HG03342 (cell line): ENCODE results near the gene C11orf87.

ENCODE experiments used
- ATAC-seq: cut with Tn5 transposase; IDR thresholded peaks from one replicate; pipeline ENCODE4 v1.9.1; 2021; ENCODE audit warnings: mild to moderate bottlenecking, moderate library complexity; ENCODE audit not compliant: unreplicated experiment

The C11orf87 gene

DNA sequence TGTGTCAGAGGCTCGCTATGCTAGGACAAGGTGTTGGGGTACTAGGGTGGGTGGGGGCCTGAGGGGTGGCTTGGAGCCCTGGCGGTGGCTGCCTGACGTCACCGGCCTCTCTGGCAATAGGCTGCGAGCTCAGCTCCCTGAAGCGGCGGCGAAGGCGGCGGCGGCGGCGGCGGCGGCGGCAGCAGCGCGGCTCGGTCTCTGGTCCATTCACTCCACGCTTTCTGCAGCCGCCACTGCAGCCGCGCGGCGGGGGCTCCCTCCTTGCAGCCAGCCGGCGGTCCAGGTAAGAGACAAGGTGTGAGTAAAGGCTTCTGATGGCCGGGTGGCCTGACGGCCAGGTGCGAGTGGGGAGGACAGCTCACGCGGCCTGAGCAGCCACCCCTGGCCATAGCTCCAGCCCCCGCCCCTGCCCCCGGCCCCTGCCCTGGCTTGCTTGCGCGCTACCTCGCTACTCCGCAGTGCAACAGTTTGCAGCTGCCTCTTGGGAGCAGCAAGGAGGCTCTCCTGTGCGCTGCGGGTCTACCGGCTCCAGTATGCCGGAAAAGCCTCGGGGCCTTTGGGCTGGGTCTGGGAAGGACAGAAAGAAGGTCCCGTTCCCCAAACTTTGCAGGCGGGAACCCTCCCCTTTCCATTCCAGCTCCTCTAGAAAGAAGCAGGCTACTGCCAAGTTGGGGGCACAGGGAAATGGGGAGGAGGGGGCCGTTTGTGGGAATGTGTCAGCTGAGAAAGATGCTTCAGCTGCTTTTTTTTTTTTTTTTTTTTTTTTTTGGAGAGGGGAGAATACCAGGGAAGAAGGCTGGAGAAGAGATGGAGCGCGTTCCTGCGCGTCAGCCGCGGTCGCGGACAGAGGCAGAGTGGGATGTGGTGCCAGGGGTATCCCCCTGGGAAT lies at the start of gene C11orf87:
Gene C11orf87 (plus strand): TSS at position 210 of the 889 bp plus-strand sequence. CDS start 1,444 bp downstream, outside the sequence.
- ATAC-seq, result no peak

DNA sequence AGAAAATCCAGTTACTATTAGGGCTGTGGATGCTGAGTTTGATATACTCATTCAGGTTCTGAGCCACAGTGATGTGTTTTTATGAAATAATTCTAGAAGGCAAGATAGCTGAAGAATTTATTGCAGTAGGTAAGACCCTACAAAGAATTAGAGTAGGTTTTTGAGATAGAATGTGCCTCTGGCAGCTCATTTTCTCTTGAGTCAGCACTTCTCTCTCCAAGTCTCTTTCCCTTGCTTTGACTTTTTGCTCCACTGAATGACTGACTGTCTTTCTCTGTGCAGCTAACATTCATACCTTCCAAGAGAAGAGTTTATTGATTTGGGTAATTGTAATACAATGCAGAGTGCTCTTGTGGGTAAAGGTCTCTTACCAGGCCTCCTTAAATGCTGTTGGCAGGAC lies 48.0 kb upstream of the C11orf87 start:
- ATAC-seq, result no peak

DNA sequence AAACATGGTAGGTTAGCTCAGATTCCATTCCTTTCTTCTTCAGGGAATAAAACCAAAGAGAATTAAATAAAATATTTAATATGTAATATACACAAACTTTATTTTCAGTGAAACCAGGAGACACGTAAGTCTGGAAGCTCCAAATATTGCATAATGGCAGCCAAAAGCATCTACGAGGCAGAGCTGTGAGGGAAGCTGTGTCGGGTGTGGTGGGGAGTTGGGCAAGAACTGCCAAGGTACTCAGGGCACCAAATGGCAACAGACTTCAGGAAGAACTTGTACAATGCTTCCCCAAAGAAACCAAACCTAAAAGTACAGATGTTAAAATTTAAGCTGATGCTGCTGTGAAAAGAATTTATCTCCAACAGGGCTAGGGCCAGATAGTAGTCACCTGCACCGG lies 47.5 kb upstream of the C11orf87 start:
- ATAC-seq, result no peak

DNA sequence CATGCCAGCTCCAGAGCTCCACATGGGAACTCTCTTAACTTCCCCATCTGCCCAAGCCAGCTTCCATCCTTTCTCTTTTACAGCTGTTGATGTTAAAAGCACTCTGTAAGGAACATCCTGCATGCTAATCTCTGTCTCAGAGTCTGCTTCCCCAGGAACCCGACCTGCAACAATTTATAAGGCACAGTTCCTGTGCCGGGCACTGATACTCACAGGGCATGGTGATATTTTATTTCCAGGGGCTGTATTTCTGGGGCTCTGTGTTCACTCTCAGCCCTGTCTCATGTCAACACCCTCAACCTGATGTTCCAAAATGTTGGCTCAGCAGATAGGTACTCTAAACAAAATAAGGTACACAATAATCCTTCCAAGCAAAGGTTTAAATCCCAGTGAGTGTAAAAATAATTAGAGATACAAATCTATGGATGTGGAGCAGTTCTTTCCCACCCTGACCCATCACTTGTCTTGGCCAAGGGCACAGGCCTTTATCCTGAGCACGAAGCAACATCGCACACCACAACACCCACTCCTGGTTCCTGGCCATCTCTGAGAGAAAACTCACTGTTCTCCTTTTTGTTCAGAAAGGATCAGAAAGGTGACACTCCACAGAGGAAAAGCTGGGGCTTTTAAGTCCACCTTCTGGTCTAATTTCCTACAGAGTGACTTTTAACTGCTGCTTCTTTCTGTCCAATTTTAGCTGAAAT lies 44.8 kb upstream of the C11orf87 start:
- ATAC-seq, result no peak

DNA sequence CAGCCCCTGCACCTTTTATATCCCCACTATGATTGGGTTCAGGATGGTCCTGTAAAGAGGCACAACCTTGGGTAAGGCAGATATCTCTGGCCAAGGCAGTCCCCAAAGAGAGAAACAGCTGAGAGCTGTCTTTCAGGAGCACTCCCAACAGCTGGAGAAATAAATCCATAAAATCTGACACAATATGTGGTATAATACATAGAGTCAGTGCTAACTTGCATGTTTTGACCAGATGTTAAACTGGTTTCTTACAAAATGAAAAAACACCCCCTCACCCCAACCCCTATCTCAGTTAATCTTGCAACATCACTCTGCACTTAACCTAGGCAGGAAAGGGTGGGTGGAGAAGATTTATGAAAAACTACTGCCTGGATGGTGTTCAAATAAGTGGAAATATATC lies 44.0 kb upstream of the C11orf87 start:
- no peak for ATAC-seq

DNA sequence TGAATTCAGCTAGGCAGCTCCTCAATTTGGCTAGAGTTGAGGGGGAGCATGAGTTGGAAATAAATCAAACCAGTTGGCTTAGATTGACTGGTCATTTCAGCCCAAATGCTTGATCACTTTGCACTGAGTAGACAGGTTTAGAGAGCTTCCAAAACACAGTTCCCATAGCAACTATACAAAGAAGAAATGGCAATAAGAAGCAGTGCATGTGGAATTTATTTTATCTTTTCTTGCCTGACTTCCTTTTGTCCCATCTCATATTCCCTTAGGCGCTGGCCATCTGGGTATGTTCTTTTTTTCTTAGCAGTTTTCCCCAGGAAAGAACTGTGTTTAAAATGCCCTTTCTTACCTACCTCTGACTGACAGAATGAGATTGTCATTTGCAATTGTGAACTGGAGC lies 38.7 kb upstream of the C11orf87 start:
- no peak for ATAC-seq

DNA sequence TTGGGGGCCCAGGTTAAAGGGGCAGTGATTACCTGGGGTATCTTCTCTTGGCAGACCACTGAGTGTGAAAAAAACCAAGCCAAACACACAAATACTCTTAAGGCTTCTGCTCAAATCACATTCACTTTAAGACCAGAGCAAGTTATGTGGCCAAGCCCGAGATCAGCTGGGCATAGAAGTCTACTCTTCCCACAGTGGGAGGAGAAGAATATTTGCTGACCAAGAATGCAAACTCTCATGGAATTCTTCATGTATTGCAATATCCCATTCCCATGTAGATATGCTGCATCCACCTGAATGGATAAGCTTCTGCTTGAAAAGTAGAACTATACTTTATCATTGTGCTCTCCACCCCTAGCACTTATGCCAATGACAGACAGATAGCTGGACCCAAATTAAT lies 37.1 kb upstream of the C11orf87 start:
- ATAC-seq, result no peak

DNA sequence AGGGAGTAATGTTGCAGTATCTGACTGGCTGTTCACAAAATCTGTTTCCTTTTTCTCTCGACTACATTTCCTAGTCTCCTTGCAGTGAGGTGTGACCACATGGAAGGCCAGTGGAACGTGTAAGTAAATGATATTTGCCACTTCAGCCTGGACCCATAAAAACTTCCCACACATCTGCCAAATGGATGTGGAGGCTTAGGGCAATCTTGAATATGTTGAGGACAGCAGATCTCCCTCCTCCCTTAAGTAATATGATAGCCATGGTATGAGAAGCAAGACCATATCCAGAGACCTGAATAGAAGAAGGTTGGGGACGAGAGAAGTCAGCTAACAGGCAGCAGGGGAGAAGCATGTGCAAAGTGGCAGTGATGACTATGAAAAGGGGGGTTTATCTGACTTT lies 33.0 kb upstream of the C11orf87 start:
- no peak for ATAC-seq

DNA sequence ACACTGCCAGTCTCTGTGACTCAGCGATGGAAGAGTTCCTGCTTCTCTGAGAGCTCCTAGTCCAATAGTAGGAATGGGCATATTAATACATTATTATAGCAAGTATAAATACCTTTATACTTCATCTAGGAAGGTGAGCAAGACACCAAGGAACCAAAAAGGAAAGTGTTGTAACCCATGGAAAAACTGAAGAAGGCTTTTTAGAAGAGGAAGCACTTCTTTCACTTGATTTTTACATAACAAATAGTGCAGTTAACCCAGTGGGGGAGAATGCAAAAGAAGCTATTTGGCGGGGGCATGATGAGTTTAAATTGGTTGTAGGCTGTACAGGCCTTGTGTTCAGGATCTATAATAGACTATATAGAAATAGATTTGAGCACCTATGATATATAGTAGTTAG lies 31.2 kb upstream of the C11orf87 start:
- no peak for ATAC-seq

DNA sequence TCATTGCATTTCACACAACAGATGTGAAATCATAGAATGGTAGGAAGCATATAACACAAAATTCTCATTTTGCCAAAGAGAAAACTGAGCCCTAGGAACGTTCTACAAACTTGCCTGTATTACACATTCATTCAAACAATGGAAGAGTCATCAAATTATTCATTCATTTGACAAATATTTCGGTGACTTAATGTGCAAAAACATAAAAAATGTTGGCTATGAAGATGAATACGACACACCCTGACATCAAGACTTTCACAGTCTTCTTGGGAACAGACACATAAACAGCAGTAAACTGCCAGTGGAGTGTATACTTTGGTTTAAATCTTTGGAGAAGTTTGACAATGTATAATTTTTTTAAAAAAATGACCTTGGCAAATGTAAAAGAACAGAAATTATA lies 20.4 kb upstream of the C11orf87 start:
- no peak for ATAC-seq

DNA sequence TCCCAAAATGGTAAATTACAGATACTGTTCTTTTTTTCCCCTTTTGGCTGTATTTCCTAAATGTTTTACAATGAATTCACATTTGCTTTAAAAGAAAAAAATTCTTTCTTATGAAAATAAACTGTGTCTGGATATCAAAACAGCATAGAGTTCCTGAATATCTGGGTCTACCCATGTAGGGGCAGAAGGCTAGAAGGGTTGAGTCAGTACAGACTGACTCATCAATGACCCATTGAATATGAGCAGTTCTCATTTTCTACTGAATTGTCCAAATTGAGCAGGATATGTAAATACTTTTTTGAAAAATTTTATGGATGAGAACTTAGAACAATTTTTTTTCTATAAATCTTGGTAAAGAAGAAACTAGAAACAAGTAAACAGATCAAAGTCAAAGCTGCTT lies 16.3 kb upstream of the C11orf87 start:
- ATAC-seq, result no peak

DNA sequence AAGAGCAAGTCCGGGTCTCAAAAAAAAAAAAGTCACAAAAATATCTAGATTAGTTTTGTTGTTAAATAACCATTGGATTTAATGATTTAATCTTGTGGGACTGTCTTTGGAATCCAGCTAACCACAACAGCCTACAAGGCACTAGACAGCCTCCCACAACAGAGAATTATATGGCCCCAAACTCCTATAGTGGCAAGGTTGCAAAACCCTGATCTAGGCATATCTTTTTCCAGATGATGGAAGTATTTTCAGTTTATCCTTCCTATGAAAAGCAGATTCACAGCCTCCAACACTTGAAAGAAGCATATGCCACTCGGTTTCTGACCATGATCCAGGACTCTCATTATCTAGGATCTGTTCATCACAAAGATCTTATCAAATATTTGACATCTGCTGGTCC lies 5.4 kb upstream of the C11orf87 start:
- ATAC-seq, result no peak

DNA sequence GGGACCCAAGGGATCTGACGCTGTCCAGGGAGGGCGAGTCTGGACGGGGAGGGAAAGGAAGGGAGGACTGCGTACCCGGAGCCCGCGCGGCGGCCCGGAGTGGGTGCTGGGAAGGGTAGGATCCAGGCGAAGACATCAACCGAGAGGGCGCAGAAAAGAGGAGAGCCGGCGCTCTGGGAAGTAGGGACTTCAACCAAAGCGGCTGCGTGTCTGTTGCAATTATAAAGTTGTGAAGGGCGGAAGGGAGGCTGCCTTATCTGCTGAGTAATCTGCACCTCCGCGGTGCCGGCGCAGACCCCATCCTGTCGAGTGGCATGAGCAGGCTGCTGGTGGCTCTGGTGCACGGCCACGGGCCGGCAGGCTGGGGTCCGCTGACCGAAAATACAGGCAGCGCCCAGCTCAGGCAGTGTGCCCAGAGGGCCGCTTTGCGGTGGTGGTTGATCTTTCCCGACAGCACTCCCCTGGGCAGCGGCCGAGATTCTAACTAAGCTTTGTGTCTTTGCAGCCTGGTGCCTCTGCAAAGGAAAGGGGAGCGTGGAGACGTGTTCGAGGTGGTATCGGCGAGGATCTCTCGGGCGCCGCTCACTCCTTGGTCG lies 978 bp downstream of the C11orf87 start:
- no peak for ATAC-seq

DNA sequence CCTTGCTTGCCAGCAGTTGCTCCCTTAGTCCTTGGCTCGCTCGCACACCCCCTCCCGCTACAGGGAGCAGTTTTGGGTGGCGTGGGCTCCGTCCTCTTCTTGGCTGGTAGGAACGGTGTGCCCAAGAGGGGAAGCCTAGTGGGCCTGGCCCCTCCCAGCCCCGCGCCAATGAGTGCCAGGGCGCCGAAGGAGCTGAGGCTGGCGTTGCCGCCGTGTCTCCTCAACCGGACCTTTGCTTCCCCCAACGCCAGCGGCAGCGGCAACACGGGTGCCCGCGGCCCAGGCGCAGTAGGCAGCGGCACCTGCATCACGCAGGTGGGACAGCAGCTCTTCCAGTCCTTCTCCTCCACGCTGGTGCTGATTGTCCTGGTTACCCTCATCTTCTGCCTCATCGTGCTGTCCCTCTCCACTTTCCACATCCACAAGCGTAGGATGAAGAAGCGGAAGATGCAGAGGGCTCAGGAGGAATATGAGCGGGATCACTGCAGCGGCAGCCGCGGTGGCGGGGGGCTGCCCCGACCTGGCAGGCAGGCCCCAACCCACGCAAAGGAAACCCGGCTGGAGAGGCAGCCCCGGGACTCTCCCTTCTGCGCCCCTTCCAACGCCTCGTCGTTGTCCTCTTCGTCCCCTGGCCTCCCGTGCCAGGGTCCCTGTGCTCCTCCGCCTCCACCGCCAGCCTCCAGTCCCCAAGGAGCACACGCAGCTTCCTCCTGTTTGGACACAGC lies 1.6 kb downstream of the C11orf87 start:
- ATAC-seq, result no peak

DNA sequence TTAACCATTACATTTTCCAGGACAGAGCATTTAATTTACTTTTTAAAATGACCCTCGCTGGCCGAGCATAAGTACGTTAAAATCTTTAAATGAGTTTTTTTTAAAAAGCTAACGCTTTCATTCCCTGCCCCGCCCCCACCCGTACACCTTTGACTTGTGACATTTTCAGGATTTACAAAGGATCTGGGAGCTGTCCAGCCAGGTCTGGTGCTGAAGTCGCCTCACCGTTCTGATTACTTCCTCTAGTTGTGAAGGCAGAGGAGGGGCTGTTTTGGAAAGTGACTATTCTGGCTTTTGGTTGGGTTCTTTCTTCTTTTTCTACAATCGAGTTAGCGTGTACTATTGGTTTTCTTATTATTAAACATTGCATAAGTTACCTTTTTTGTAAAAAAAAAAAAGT lies 2.9 kb downstream of the C11orf87 start:
- no peak for ATAC-seq

DNA sequence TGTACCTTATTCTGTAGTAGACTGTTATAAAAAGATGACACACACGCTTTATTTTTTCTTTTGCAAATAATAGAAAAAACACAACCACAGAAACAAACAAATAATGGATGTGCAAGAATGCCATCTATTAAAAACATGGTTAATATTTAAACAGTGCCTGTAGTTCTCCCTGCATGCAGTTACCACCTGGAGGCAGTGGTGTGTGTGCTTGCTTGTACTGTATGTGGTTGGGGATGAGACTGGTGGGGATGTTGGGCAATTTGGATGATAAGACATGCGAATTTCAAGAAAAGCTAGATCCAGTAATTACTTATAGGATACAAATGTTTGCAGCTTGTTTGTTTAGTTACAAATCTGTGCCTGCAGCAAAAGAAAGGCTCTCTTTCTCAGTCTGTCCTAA lies 3.6 kb downstream of the C11orf87 start:
- no peak for ATAC-seq

DNA sequence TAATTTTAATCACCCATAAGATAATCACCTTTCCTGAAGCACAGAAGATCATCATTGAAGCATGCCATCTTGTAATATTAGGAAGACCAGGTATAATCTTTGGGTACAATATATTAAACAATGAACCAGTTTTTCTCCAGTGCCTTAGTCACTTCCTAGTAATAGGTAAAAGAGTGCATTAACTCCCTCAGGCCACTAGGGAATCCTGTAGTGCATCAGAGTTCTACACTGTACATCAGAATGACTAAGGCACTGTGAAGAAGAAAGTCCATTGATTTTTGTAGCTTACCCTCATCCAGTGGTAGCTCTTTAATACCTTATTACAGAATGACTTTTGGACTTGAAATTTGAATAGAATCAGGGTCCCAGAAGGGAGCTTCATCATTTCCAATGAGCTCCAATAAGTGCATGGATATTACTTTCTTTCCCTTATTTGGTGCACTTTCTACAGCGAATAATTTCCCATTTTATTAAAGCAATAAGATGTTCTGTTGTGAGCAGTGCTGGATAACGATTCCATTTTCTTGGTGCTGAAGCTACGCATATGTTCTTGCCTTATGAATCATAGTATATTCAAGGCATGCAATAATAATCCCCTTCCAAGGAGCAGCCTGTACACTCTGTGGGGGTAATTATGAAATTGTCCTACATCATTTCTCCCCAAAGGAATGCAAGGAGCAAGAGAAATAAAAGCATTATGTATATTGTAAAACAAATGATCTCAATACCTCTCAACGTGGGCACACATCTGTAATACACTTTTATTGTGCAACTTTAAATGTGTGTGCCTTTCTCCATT lies 4.7 kb downstream of the C11orf87 start:
- peak; percentile 61 for ATAC-seq

DNA sequence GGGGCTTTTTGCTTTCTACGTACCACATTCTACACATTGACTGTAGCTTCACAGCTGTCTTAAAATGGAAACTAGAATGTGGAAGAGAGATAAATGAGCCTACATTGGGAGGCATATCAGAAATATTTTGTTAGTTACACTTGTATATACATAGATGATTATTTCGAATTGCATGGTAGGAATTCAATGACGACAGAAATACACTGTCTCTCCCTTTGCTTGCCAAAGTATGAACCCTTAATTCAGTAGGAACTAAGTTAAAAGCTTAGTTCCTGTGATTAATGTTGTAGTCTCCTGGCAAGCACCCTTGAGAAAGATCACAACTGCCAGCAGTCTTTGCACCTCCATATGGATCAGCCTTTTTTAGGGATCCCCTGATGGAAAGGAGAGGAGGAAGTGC lies 10.1 kb downstream of the C11orf87 start:
- no peak for ATAC-seq

DNA sequence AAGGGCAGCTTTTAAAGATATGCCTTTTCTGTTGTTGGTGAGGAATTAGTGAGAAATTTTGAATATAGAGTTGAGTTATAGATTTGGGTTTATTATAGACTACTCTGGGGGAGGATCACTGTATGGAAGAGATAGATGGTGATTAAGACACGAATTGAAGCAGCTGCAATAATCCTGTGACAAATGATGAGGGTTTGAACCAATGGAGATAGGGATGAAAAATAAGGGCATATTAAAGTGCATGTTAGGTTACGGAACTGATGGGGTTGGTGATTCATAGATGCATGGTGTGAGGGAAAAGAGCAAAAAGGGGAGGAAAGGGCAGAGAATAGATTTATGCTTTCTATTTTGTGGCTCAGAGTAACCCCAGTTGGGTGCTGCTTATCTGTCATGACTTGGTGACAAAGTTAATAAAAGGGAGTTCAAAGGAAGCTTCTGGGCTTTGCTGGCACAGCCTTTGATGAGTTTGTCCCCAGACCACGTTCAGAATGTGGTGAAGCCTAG lies 11.8 kb downstream of the C11orf87 start:
- ATAC-seq, result no peak

DNA sequence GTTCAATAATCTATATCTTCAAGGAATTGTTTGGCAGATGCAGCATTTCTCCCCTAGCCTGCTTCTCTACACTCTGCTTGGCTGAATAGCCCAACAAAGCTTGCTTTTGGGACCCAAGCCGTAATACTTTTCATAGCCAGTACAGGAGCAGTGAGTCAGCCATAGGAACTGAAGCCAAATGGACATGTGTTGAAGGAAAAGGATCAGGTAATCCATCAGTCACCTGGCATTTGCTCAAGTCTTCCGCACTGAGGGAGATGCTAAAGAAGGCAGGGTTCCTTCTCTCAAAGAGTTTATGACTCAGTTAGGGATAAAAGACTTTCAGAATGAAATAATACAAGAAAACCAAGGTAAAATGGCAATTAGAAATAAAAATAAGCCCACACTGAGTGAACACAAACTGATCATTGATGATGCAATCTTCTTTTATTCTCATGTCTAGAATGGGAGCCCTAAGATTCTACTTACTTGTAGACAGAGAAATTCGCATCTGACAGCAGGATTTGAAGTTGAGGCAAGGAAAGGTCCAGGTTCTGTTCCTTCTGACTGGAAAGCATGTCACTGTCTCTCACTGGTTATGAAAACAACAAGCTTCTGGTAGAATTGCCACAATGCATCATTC lies 13.2 kb downstream of the C11orf87 start:
- no peak for ATAC-seq
